ENCODE results near the gene MTHFD1L. TPM values are rescaled to one million over a fixed set of nuclear protein-coding genes. Genes with fewer than 3 reads are reported as not detected.
A peak's percentile ranks its signal among the peaks of the same experiment; 100 is the strongest.

MTHFD1L gene
- total RNA-seq, 2 donors from 2014 or later, result 4.1 to 12.2 TPM

DNA sequence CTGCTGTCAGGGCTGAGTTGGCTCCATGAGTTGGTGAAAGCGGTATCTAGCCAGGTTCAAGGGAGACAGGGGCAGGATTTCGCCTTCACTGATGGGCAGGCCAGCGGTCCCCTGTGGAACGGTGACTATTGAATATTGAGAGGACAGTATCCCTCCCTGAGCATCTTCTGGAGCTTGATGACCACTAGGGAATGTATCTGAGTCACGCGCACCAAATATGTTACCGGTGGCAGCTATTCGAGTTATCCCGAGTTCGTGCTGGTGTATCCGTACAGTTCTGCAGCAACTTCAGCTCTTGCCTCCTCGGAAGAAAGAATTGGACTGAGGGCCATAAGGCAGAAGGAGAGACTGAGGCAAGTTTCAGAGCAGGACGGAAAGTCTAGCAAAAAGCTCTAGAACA is 24.8 kb downstream of the MTHFD1L start:
- no peaks in the 10 kb centered on the region for H3K27me3 ChIP-seq
- peak; percentile 53 for DNase-seq (ENCODE audit: low spot score)
- H3K27ac ChIP-seq, result no peak overlapping the region
- peaks cover 15% of the 10 kb centered on the region for H3K36me3 ChIP-seq
- H3K9me3 ChIP-seq, result no peaks in the 10 kb centered on the region
- H3K4me3 ChIP-seq, result no peak overlapping the region
- no peak for TF ChIP-seq CTCF (IDR thresholded peaks at IDR 0.05)
- peaks cover 0 to 9% of the 10 kb centered on the region in 2 donors for H3K4me1 ChIP-seq

DNA sequence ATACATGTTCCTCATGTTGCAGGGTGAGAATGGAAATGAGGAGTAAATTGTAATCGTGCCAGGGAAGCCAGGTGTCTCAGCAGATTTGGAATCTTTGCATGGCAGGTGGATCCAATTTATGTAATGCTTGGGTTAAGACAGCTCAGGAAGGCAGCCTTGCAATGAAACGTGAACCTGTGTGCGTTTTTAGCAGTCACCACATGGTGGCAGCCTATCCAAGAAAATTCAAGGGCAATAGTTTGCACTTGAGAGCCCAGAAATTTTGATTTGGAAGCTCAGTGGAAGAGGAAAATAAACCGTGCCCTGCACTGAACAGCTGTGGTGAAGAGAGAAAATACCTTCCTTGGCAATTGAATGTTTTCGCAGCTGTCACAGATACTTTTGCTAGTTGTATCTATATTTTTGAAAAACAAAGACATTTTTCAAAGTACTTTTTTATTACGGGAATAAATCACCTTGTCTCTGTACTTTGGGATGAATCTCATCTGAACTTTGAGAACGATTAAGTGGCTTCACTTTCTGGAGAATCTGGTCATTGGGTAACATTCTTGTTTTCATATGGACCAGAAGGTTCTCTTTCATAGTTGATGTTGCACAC is 26.5 kb downstream of the MTHFD1L start:
- Histone ChIP-seq H3K4me1 (peaks cover 0 to 9% of the 10 kb centered on the region in 2 donors), H3K36me3 (peaks cover 15% of the 10 kb centered on the region), H3K27ac (no peak overlapping the region), H3K9me3 (no peaks in the 10 kb centered on the region), H3K4me3 (no peak overlapping the region), H3K27me3 (no peaks in the 10 kb centered on the region)
- peak; percentile 78 to 88 for TF ChIP-seq CTCF (IDR thresholded peaks at IDR 0.05)
- peak; percentile 89 for DNase-seq (ENCODE audit: low spot score)

DNA sequence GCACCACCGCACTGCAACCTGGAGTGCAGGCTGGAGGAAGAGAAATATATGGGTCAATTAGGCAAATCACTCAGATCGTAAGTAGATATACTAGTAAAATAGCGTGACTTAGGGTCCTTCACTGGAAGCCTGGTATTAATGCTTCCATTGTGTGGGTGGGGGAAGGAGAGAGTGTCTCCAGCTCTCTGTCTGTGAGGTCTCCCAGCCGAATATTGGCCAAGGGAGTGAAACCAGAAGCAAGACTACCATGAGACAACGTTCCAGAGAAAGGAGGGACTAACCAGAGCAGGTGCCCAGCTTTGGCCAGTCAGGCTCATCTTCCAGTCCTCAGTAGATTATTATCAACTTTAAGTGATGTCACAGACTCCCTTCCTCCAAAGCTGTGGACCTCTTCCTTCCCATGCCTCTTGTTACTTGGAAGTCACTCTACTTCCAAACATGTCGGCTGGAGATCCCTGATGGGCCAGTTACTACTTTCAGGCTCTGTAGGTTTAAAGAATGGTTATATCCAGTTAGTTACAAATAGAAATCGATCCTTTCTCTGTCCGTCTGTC is 28.8 kb downstream of the MTHFD1L start:
- Histone ChIP-seq H3K9me3 (no peaks in the 10 kb centered on the region), H3K4me3 (no peak overlapping the region), H3K27me3 (no peaks in the 10 kb centered on the region), H3K27ac (no peak overlapping the region), H3K4me1 (peaks cover 0 to 9% of the 10 kb centered on the region in 2 donors), H3K36me3 (no peaks in the 10 kb centered on the region)
- peak; percentile 48 for DNase-seq (ENCODE audit: low spot score)
- no peak for TF ChIP-seq CTCF (IDR thresholded peaks at IDR 0.05)

GRCh38 chr6:150894935-150895552 is 29.5 kb downstream of the MTHFD1L start:
- Histone ChIP-seq H3K36me3 (no peaks in the 10 kb centered on the region), H3K27me3 (no peaks in the 10 kb centered on the region), H3K9me3 (no peaks in the 10 kb centered on the region), H3K4me3 (no peak overlapping the region), H3K4me1 (peaks cover 0 to 9% of the 10 kb centered on the region in 2 donors), H3K27ac (peak overlapping the region in 1 of 2 donors; percentile 15)
- peak; percentile 54 for DNase-seq (ENCODE audit: low spot score)
- TF ChIP-seq CTCF (IDR thresholded peaks at IDR 0.05), result no peak

DNA sequence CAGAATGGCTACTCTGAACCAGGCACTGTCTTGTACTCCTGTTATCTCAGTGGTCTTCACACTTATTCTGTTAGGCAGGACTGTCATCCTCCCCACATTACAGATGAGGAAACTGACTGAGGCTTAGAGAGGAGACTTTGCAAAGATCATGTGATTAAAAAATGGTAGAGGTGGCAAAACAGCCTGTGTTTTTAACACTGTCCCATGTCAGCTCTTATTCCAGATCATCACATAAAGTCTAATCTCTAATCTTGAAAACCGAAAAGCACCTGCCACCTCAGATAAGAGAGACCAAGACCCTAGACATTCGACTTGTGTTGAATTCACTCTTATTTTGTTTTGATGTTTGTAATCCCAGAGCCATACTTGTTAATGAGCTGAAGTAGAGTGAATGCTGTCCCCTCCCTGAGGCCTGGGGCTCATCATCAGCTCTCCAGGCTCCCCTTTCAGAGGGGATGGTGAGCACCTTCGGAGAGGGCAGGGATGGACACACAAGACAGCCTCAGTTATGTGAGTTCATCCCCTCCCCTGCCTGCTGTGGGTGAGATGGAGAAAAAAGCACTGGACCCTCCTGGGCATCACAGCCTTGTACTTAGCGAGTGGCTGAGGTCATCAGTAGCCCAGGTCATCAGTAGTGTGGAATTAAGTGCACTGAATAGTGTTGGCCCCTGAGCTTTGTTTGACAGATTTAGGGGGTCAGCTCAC is 30.6 kb downstream of the MTHFD1L start:
- TF ChIP-seq CTCF (IDR thresholded peaks at IDR 0.05), result no peak
- no peak overlapping the region for H3K4me3 ChIP-seq
- no peak overlapping the region for H3K27ac ChIP-seq
- DNase-seq (ENCODE audit: low spot score), result peak; percentile 42
- peaks cover 0 to 9% of the 10 kb centered on the region in 2 donors for H3K4me1 ChIP-seq
- no peaks in the 10 kb centered on the region for H3K36me3 ChIP-seq
- no peaks in the 10 kb centered on the region for H3K27me3 ChIP-seq
- H3K9me3 ChIP-seq, result no peaks in the 10 kb centered on the region

Data from right atrium auricular region (tissue), 2 donors.